Stimulated activated naive CD8-positive, alpha-beta T cell treated with anti-CD3 and anti-CD28 coated beads, Interleukin-15, Interleukin-2, amounts not matched to agents 100 U/mL and 50 U/mL, for 24 hours (primary cell): Measurements from ENCODE around the gene TIMP1.

Experiments
- ATAC-seq: fragments of 150-1000 bp; cut with Tn5 transposase; one replicate; pipeline ENCODE4 v1.10.0; 2021
- DNase-seq: peaks from one replicate; pipeline ENCODE4 v3.0.0; 2021

The TIMP1 gene

GRCh38 chrX:47573341-47574075, 8.7 kb upstream of the TIMP1 start:
- ATAC-seq (no peak), DNase-seq (no peak)

GRCh38 chrX:47574076-47574546, 8.1 kb upstream of the TIMP1 start:
- no peak for ATAC-seq
- no peak for DNase-seq

DNA sequence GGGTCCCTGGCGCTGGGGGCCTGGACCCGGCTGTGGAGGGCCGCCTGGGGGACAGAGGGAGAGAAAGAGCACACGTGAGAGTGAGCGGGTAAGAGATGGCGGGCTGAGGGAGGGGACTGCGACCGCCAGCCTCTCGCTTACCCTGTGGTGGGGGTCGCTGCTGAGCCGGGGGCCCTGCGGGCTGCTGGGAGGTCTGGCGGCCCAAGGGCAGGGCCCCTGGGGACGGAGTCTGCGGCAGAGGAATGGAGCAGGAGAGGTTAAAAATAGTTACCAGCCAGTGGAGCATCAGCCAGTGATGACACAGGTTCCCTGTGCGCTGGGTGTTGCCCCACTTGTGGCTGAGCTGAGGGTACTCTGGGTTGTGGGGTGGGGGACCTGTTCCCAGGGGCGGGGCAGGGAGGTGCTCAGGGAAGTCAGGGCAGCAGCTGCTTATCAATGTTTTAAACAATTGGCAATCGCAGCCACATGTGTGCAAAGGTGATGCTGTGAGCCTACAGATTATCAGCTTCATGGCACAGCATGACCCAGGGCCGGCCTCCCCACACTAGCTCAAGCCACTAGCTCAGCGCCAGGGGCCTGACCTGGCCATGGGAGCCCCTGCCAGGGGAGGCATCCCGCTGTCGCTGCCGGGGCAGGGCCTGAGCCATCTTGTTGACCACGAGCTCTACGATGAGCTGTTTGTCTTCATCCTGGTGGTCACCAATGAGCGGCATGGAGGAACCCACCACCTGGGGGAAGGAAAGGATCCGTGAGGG, 7.5 kb upstream of the TIMP1 start:
- no peak for ATAC-seq
- no peak for DNase-seq

- DNase-seq (no peak), ATAC-seq (no peak)
These were observed 6.0 kb upstream of the TIMP1 start for GRCh38 chrX:47576021-47576898.

DNA sequence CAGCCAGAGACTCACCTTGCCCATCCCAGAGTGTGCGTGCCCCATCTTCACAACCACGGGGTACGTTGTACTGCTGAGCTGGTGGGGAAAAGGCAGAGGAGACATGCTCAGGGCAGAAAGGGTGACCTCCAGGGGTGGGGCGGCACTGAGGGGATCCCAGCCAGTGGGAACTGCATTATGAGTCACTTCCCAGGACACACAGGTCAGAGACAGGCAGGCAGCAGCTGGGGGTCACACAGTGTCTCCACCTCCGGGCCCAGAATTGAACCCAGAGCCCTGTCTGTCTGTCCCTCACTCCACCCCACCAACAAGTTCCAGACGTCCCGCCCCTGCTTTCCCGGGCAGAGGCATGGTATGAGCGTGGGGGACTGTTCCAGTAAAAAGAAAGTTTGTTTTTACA, 4.8 kb upstream of the TIMP1 start:
- ATAC-seq = no peak
- no peak for DNase-seq

- no peak for ATAC-seq
- no peak for DNase-seq
These were observed 4.3 kb upstream of the TIMP1 start for GRCh38 chrX:47577901-47578300.

GRCh38 chrX:47578692-47579091, 3.5 kb upstream of the TIMP1 start:
- ATAC-seq (no peak), DNase-seq (no peak)

- DNase-seq (no peak), ATAC-seq (peak; percentile 53)
These were observed 2.7 kb upstream of the TIMP1 start for GRCh38 chrX:47579537-47579936.

- DNase-seq (no peak), ATAC-seq (no peak)
These were observed 1.1 kb downstream of the TIMP1 start for GRCh38 chrX:47583240-47583861.

GRCh38 chrX:47584714-47585113, 2.5 kb downstream of the TIMP1 start:
- DNase-seq (no peak), ATAC-seq (peak; percentile 20)

DNA sequence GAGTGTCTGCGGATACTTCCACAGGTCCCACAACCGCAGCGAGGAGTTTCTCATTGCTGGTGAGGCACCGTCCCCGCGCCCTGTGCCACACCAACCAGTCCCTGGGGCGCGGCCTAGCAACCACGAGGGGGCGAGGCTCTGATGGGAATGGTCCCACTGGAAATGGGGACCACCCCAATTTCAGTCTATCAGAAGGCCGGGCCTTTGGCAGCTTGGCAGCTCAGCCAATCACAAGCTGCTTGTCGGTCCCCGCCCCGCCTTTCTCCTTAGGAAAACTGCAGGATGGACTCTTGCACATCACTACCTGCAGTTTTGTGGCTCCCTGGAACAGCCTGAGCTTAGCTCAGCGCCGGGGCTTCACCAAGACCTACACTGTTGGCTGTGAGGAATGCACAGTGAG, 3.0 kb downstream of the TIMP1 start:
- ATAC-seq = no peak
- DNase-seq = no peak

DNA sequence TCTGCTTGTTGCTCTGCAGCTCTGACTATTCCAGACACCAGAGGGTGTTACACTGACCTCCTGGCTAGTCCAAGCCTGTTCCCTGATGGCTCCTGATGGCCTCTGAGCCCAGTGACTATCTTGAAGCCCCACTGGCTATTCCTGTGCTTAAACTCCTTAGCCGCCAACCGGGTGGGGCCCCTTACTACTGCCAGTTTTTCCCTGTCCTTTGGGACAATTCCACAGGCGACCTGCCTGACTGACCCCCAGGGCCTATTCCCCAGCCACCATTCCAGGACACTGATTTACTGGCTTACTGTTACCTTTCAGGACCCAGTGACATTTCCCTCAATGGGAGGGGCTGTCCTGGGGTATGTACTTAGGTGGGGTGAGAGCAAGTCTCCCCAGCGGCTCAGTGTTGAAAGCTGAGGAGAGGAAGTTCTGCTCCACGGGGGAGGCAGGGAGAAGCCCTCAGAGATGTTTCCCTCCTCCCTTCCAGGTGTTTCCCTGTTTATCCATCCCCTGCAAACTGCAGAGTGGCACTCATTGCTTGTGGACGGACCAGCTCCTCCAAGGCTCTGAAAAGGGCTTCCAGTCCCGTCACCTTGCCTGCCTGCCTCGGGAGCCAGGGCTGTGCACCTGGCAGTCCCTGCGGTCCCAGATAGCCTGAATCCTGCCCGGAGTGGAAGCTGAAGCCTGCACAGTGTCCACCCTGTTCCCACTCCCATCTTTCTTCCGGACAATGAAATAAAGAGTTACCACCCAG, 4.0 kb downstream of the TIMP1 start:
- no peak for ATAC-seq
- DNase-seq = no peak

DNA sequence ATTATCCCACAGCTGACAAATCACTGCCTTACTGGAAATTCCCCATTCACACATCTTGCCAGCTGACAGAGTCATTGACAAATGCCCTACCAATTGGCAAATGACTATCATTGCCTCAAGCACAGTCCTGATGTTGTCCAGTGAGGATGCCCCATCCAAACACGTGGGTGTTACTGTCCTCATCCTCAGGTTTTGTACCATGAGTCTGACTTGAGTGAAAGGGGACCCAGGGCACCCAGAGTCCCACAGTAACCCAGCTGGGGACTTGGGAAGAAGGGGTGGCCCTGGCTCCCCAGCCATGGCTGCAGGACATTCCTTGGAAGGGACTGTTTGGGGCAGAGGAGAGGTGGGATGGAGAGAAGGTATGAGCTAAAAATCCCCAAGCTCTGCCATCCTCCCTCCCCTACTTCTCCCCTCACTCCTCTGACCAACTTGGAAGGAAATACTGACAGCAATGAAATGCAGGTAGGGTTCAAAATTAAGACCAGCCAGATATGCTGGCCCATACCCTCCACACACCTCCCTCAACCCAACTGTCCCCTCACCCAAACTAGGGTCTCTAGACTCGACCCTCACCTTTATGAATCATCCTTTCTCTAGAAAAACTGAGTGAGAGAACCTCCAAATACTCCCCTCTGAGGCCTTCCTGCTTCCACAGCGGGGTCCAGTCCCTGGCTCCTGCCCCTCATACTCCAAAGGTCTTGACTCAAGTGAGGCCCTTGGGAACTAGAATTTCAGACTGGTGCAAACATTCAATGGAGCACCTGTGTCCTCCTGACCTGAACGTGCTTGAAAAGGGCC, 5.1 kb downstream of the TIMP1 start:
- DNase-seq (no peak), ATAC-seq (no peak)

DNA sequence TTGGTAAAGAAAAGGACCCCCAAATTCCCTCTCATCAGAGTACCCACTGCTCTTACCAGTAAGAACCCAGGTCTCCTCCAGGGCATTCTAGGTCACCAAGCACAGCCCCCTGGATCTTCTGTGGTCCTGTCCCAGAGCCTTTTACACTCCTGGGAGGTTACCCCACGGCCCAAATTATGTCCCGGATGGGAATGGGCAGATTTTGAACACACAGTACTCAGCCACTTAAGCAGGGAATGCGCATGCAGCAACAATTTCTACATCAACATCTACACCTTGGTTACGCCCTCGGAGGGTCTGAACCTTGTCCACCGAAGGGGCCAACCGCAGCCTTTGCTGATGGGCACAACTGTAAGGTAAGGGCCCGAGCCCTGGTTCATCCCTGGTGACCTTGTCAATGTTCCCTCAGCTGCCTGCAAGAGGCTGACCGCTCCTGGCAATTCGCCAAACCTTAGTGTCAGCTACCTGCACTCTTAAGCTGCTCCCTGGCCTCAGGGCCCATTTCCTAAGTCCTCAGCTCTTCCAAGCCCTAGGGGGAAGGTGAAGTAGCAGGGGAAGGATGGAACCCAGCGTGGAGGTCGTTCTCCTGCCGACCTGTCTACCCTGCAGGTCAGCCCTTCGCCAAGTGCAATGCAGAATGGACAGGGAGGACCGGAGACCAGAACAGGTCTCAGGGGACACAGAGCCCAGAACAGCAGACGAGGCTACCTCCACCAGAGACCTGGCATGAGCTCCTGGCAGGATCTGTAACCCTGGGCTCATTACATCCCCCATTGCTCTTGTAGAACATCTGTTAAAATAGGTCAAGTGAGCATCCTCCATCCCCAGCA, 5.9 kb downstream of the TIMP1 start:
- DNase-seq (no peak), ATAC-seq (no peak)

DNA sequence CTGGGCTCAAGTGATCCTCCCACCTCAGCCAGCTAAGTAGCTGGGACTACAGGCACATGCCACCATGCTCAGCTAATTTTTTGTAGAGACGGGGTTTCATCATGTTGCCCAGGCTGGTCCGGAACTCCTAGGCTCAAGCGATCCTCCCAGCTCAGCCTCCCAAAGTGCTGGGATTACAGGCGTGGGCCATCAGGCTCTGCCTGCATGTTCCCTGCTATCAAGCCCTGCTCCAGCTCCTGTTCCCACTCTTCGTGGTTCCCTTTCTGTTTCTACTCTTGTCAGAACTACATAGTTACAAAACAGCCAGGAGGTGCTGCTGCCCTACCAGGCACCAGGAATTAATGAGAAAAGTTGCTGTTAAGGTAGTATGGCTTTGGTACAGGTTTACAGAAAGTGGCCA, 8.7 kb downstream of the TIMP1 start:
- DNase-seq (no peak), ATAC-seq (no peak)

GRCh38 chrX:47593522-47593921, 11.3 kb downstream of the TIMP1 start:
- ATAC-seq (no peak), DNase-seq (no peak)

- ATAC-seq (no peak), DNase-seq (no peak)
These were observed 13.5 kb downstream of the TIMP1 start for GRCh38 chrX:47595716-47596251.

GRCh38 chrX:47596256-47596655, 14.0 kb downstream of the TIMP1 start:
- DNase-seq = no peak
- no peak for ATAC-seq

GRCh38 chrX:47597222-47597621, 15.0 kb downstream of the TIMP1 start:
- ATAC-seq (no peak), DNase-seq (no peak)
